Large intestine (tissue), 3 donors: ENCODE measurements around the gene MACC1. TPM values are rescaled to one million over a fixed set of nuclear protein-coding genes. Genes with fewer than 3 reads are reported as not detected.

Experiments used
- DNase-seq, 2 donors: peaks; one replicate each; pipeline versions ENCODE4 v3.0.0 to v3.0.0-alpha.2; 2013
- H3K27ac ChIP-seq: one replicate; pipeline ENCODE4 v1.5.1; 2013; ENCODE audit warnings: low read length
- H3K27me3 ChIP-seq: 2 replicates; pipeline ENCODE4 v1.6.1; 2013; ENCODE audit warnings: low read length; ENCODE audit not compliant: control insufficient read depth, insufficient read depth
- H3K36me3 ChIP-seq: 2 replicates; pipeline ENCODE4 v1.6.1; 2013; ENCODE audit warnings: low read length; ENCODE audit not compliant: control insufficient read depth, insufficient read depth
- H3K4me1 ChIP-seq: one replicate; pipeline ENCODE4 v1.6.1; 2013; ENCODE audit warnings: low read length; ENCODE audit not compliant: control insufficient read depth, insufficient read depth
- H3K4me3 ChIP-seq: one replicate; pipeline ENCODE4 v1.5.1; 2013; ENCODE audit warnings: low read length
- H3K9me3 ChIP-seq: one replicate; pipeline ENCODE4 v1.6.1; 2013; ENCODE audit warnings: mild to moderate bottlenecking, low read depth, low read length, moderate library complexity; ENCODE audit not compliant: control insufficient read depth
- WGBS: methylation state at CpG from one replicate; pipeline ENCODE4 v1.1.5; 2013; ENCODE audit warnings: low lambda C conversion rate; ENCODE audit not compliant: insufficient coverage; 5-methylcytosine and 5-hydroxymethylcytosine counted together
- polyA plus RNA-seq: library from polyadenylated mRNA; unstranded; fragments of 120-200 nt; gene quantifications from one replicate; pipeline ENCODE4 v1.2.1, GENCODE V29; 2013

Gene MACC1
- polyA plus RNA-seq, 1 donor, result 50.2 TPM

DNA sequence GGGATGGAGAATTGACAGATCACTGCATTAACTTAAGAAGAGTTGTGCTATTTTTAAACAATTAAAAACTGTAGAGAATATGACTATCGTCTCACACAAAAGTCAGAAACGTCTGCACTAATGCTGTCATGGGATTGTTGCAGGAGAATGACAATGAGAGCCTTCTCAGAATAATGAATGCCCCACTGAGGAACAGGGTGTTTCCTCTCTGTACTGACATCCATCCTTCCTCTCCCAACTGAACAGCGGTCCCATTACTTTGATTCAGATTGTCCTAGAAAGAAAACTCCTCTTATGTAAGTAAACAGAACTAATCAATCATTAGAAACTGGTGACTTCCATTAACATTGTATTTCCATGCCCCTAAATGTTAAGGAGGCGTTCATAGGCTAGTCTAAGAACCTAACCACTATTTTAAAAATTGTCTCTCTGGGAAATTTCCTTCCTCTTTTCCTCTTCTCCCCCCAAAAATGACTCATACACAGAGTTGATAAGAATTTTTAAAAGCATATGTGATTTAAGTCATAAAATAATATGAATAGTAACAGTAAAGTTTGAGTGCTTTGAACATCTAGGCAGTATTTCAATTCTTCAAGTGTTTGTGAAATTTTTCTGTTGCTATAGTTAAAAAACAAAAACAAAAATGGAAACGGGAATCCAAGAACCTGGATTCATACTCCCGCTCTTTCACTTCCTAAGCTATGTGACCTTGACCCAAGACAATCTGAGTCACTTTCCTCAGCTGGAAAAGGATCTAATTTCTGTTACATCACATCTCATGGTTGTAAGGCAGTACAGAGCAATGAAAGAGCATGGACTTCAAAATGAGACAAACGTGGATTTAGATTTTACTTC is 12.7 kb upstream of the MACC1 start:
- 92% methylated on average over 2 of the region's 7 CpGs for WGBS
- no peak for DNase-seq
- H3K27ac ChIP-seq, result no peak overlapping the region

DNA sequence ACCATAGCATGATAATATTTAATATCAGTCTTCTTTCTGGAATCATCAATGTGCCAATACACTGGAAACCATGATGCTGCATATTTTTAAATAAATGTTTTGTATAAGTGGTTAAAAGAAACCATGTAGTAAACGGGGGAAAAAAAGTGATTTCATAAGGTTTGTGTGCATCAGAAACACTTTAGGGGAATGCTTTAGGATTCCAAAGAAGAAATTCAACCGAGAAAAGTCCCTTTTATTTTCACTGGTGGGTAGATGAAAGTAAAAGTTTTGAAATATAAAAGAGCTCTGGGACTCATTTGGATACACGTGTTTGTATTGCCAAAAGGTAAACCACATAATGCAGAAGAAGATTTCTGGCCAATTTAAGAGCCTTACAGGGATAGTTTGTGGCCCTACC is 11.9 kb upstream of the MACC1 start:
- Histone ChIP-seq H3K27me3 (no peaks in the 10 kb centered on the region), H3K4me3 (no peak overlapping the region), H3K27ac (no peak overlapping the region), H3K9me3 (no peaks in the 10 kb centered on the region), H3K4me1 (no peaks in the 10 kb centered on the region), H3K36me3 (no peaks in the 10 kb centered on the region)
- DNase-seq, result no peak
- 100% methylated on average over 2 of the region's 3 CpGs for WGBS

More for the DNA sequence above, 12.7 kb upstream of the MACC1 start:
- Histone ChIP-seq H3K4me1 (no peaks in the 10 kb centered on the region), H3K27me3 (no peaks in the 10 kb centered on the region), H3K4me3 (no peak overlapping the region), H3K36me3 (no peaks in the 10 kb centered on the region), H3K9me3 (no peaks in the 10 kb centered on the region)

DNA sequence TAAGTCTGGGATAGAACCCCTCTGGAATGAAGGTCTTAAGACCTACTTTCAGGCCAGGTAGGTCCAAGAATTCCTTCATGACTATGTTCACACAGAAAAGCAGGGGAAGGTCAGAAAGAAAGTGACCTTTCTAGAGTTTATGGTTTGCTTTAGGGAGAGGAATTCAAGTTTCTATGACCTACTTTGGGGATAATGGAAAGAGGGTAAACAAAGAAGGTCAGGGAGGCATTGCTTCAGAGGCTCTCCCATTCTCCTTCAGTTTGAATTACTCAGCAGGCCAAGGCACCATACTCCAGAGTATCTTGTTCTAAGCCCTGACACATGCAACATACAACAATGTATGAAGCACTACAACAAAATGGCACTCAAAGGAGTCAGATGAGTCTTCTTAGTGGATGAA is 11.5 kb upstream of the MACC1 start:
- DNase-seq, result no peak
- Histone ChIP-seq H3K4me3 (no peak overlapping the region), H3K27ac (no peak overlapping the region), H3K4me1 (no peaks in the 10 kb centered on the region), H3K9me3 (no peaks in the 10 kb centered on the region), H3K36me3 (no peaks in the 10 kb centered on the region), H3K27me3 (no peaks in the 10 kb centered on the region)

DNA sequence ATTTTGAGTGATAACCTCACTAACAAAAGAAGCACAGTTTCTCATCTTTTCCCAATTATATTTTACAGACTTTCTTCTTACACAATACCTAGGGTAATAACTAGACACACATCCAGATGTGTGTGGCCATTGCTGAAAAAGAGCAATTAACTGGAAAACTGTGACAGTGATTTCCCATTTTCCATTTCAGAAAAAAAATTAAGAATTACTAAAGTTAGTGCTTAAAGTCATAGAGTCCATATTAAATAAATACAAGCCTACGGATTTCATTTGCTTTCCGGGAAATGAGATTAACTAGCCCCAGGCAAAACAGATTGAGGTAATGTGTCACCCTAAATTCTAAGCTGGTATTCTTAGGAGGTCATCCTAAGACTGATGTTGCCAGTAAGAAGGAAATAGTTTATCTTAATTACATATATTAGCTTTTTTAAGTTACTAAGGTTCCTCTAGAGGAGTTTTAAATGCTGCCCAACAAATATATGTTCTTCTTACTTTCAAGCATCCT is 10.2 kb upstream of the MACC1 start:
- Histone ChIP-seq H3K27me3 (no peaks in the 10 kb centered on the region), H3K27ac (no peak overlapping the region), H3K9me3 (no peaks in the 10 kb centered on the region), H3K4me3 (no peak overlapping the region), H3K4me1 (no peaks in the 10 kb centered on the region), H3K36me3 (no peaks in the 10 kb centered on the region)
- DNase-seq, result no peak
- 80% methylated on average over 2 of the region's 2 CpGs for WGBS

DNA sequence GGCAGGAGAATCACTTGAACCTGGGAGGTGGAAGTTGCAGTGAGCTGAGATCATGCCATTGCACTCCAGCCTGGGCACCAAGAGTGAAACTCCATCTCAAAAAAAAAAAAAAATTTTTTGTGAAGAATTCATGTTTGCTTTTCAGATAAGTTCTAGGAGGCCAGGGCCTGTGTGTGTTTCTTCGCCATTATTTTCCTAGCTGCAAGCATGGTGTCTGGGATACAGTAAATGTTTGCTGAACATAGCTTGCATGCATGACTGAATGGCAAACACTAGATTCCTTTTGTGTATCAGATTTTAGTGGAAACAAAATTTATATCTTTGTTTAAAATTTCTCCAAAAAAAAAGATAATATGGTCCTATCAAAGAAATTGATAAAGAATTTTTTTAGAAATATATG is 9.7 kb upstream of the MACC1 start:
- H3K4me3 ChIP-seq, result no peak overlapping the region
- no peaks in the 10 kb centered on the region for H3K36me3 ChIP-seq
- no peak overlapping the region for H3K27ac ChIP-seq
- no peaks in the 10 kb centered on the region for H3K27me3 ChIP-seq
- no CpG with 5 or more reads among the region's 1 CpG for WGBS
- H3K9me3 ChIP-seq, result no peaks in the 10 kb centered on the region
- H3K4me1 ChIP-seq, result no peaks in the 10 kb centered on the region
- no peak for DNase-seq

DNA sequence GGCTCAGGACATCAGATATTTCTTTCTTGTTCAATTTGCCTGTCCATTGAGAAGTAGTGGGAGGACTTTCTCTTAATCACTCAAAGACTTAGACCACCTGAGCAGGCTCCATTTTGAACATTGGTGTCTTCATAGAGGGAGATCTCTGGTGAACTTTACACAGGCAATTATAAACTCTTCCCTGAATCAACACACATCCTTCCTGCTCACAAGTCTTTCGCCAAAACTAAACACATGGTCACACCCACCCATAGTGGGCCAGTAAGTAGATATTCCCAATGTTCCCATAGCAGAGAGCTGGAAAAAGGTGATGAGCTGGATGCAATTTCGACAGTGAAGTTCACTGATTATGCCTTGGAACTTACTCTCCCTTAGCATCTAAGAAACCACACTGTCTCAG is 8.2 kb upstream of the MACC1 start:
- H3K4me3 ChIP-seq, result no peak overlapping the region
- no peak overlapping the region for H3K27ac ChIP-seq
- H3K36me3 ChIP-seq, result no peaks in the 10 kb centered on the region
- no peaks in the 10 kb centered on the region for H3K9me3 ChIP-seq
- H3K27me3 ChIP-seq, result no peaks in the 10 kb centered on the region
- H3K4me1 ChIP-seq, result peaks cover 12% of the 10 kb centered on the region
- WGBS, result no CpG with 5 or more reads among the region's 2 CpGs
- DNase-seq, result no peak

DNA sequence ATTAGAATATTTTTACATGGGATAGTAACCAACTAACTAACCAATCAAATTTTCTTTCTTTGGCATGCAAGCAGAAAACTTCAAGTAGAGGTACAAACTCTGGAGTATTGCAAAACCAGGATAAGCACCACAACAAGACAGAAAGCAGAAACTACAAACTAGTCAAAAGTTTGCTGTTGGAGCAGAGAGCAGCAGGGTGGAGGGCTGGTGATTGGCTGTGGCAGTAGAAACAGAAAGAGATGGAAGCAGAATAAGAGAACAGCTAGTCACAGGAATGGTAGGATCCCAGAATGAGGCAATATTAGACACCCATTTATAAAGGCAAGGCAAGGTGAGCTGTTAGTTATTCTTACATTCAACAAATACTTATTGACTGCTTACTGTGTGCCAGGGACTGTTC is 6.8 kb upstream of the MACC1 start:
- H3K36me3 ChIP-seq, result no peaks in the 10 kb centered on the region
- H3K4me3 ChIP-seq, result no peak overlapping the region
- H3K4me1 ChIP-seq, result peaks cover 21% of the 10 kb centered on the region
- no peaks in the 10 kb centered on the region for H3K27me3 ChIP-seq
- no peak for DNase-seq
- H3K27ac ChIP-seq, result no peak overlapping the region
- no peaks in the 10 kb centered on the region for H3K9me3 ChIP-seq

DNA sequence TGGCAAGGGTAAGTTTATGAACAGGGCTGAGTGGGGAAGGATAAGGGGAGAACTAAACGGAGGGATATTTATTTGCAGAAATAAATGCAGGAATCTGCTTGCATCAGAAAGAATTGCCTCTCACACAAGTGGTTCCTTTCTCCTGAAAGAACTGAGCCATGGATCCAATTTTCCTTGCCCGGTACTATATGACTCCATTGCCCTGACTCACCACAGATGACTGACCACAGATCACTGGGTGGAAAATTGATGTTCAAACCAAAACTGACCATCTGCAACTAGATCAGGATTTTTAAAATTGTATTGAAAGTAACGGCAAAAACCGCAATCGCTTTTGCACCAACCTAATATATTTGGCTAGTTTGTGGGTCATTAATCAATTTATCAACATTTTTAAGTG is 6.2 kb upstream of the MACC1 start:
- Histone ChIP-seq H3K27me3 (no peaks in the 10 kb centered on the region), H3K4me3 (no peak overlapping the region), H3K27ac (no peak overlapping the region), H3K9me3 (no peaks in the 10 kb centered on the region), H3K36me3 (no peaks in the 10 kb centered on the region), H3K4me1 (peaks cover 21% of the 10 kb centered on the region)
- no peak for DNase-seq
- 100% methylated on average over 1 of the region's 5 CpGs for WGBS

DNA sequence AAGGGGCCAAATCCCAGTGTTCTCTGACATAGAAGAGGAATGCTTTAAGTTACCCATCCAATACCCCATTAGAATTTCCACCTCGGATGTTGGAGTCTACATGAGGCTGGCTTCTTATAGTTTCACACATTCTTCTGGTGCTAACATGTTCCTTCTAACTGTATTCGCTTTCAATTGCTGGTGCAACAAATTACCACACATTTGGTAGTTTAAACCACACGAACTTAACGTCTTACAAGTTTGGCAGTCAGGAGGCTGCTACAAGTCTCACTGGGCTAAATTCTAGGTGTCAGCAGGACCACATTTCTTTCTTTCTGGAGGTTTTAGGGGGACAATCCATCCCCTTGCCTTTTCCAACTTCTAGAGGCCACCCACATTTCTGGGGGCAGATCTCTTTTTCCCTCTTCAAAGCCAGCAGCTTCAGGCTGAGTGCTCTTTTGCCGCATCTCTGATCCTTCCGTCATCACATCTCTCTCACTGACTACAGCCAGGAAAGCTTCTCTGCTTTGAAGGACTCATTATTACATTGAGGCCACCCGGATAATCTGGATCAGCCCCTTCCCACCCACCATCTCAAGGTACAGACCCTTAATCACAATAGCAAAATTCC is 5.1 kb upstream of the MACC1 start:
- Histone ChIP-seq H3K4me3 (no peak overlapping the region), H3K27ac (no peak overlapping the region), H3K27me3 (no peaks in the 10 kb centered on the region), H3K36me3 (no peaks in the 10 kb centered on the region), H3K4me1 (peaks cover 21% of the 10 kb centered on the region), H3K9me3 (no peaks in the 10 kb centered on the region)
- DNase-seq, result no peak
- no CpG with 5 or more reads among the region's 7 CpGs for WGBS

DNA sequence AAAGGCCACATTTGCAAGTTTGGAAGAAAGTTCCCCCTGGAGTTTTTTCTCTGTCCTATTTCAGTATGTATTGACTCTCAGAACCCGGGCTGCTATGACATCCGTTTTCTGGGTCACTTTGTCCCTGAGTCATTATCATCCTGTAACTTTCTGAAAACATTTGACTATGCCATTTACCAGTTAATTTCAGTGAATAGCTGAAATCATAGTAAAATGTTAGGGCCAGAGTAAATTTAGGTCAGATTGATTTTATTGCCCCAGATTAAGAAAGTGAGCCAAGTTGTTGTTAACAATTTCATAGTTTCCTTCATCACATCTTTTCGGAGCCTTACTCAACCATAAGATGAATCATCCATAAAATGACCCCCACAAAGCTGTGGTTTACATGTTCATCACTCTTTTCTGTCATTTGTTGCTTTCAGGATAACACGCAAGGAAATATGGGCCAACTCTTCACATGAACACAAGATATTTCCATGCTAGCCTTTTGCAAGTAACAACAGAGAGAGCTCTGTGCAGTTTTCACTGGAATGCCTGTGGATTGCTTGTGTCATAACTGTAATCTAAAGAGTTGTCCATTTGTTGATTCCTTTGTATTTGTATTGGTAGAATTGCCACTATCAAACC is 3.9 kb upstream of the MACC1 start:
- no peak for DNase-seq
- Histone ChIP-seq H3K4me3 (no peak overlapping the region), H3K9me3 (no peaks in the 10 kb centered on the region), H3K27me3 (no peaks in the 10 kb centered on the region), H3K27ac (peak overlapping the region; percentile 96), H3K4me1 (peaks cover 21% of the 10 kb centered on the region), H3K36me3 (no peaks in the 10 kb centered on the region)
- WGBS, result 59% methylated on average over 4 of the region's 4 CpGs
